GM19351 (cell line): Measurements from ENCODE around the gene MTMR1.

ENCODE experiments used
- ATAC-seq: cut with Tn5 transposase; IDR thresholded peaks from one replicate; pipeline ENCODE4 v1.9.1; 2021; ENCODE audit warnings: mild to moderate bottlenecking, moderate library complexity; ENCODE audit not compliant: unreplicated experiment

Gene MTMR1

DNA sequence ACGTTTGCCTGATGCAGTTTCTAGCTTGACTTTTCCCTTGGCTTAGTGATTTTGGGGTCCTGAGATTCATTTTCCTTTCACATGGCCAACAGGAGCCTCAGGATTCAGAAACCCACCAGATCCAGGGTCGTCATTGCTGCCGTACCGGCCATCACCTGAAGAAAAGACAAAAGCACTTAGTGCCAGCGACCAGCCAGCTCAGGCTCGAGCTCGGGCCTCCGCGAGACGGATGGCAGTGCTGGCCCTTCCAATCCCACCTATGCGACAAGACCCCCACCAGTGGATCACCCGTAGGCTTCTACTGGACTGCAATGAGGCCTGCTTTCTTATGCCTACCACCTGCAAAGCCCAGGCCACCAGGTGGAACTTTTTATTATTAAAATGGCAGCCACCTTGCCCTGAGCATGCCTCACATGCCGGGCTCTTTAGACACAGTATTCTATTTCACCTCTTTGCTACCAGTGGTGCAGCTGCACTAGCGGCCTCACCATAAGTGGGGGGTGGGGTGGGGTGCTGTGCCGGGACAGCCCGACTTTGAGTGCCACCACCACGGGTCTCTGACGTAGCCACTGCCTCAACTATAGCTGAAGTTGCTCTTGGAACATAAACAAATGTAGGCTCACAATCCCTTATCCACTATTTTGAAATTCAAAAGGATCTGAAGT is 84.3 kb downstream of the MTMR1 start:
- no peak for ATAC-seq

DNA sequence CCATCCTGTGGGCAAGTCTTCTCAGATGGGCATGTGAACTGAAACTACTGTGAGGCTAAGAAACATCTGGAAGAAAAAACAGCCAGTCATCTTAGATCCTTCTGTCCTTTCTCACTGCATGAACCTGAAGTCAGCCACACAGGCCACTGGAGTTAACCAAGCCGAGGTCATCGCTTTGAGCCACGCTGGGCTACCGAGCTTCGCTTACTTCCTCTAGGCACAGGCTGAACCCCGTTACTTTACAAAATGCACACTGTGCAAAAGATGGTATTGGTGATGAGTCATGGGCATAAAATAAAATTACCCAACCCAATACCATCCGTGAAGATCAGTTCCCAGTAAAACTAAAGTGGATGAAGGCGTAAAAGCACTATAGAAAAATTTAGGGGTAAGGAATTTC is 86.2 kb downstream of the MTMR1 start:
- ATAC-seq = no peak

GRCh38 chrX:150781677-150782076 is 88.5 kb downstream of the MTMR1 start:
- ATAC-seq = no peak

DNA sequence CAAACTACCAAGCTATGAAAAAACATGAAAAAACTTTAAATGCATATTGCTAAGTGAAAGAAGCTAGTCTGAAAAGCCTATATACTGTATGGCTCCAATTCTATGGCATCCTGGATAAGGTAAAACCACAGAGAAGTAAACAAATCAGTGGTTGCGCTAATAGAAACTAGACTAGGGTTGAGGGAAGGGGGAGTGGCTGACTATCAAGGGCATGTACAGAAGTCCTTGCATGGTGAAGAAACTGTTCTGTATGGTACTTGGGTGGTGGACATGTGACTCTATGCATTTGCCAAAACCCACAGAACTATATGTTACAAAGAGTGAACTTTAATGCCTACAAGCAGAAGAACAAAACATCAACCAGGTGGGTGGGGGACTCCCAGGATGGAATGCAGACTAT is 96.8 kb downstream of the MTMR1 start:
- no peak for ATAC-seq

- ATAC-seq = no peak
Observed at GRCh38 chrX:150792949-150793527, 99.8 kb downstream of the MTMR1 start.

- no peak for ATAC-seq
Observed at GRCh38 chrX:150805736-150806135, 112.5 kb downstream of the MTMR1 start.

- no peak for ATAC-seq
Observed at GRCh38 chrX:150806827-150807226, 113.6 kb downstream of the MTMR1 start.

DNA sequence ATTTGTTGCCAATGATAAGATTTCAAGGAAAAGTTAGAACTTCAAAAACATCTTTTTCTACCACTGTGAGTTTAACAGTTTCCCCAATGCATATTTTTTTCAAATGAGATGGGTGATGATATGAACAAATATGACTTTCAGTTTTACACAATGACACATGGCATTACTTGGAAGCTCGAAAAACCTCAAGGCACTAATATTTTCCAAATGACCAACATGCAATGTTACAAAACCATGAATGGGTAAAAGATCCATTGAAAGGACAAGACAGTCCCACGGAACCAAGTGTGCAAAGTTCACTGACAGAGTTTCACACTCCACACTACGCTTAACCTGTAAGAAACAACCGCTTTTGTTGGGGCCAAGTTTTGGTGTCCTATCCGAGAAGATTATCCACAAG is 120.7 kb downstream of the MTMR1 start:
- ATAC-seq = no peak
